HepG2 (cell line): Measurements from ENCODE around the gene E2F1. TPM values are rescaled to one million over a fixed set of nuclear protein-coding genes. Genes with fewer than 3 reads are reported as not detected.
A peak's percentile ranks its signal among the peaks of the same experiment; 100 is the strongest.

Source experiments
- ASH2L ChIP-seq: fragments of 300-600, 200-600 bp; sonication (generic); IDR thresholded peaks from 2 replicates; pipeline ENCODE4 v1.7.0; 2017; ENCODE audit warnings: low read depth, mild to moderate bottlenecking, moderate library complexity, mixed read lengths, low read length; ENCODE audit not compliant: insufficient read length
- E2F5 ChIP-seq: sonication (generic); formaldehyde crosslinking; conservative IDR thresholded peaks from 2 replicates; pipeline ENCODE4 v1.4.0; 2020; ENCODE audit warnings: missing genetic modification reagents
- FOXK2 ChIP-seq: fragments of 450-650 bp; IDR thresholded peaks from 2 replicates; pipeline ENCODE4 v1.6.1; 2016
- HDAC1 ChIP-seq: sonication (generic); formaldehyde crosslinking; IDR thresholded peaks from 2 replicates; pipeline ENCODE4 v1.5.1; 2020; ENCODE audit warnings: mild to moderate bottlenecking, missing genetic modification reagents
- IKZF5 ChIP-seq: IDR thresholded peaks from 2 replicates; pipeline ENCODE4 v1.6.1; 2018; ENCODE audit warnings: missing genetic modification reagents, mild to moderate bottlenecking, missing compliant biosample characterization
- MED1 ChIP-seq: sonication (generic); formaldehyde crosslinking; IDR thresholded peaks from 2 replicates; pipeline ENCODE4 v1.4.0; 2020; ENCODE audit warnings: missing genetic modification reagents
- MIXL1 ChIP-seq: IDR thresholded peaks from 2 replicates; pipeline ENCODE4 v1.6.1; 2016
- PAX8 ChIP-seq: sonication (generic); formaldehyde crosslinking; IDR thresholded peaks from 2 replicates; pipeline ENCODE4 v1.8.0; 2022; ENCODE audit warnings: mild to moderate bottlenecking, missing genetic modification reagents, borderline replicate concordance
- PAXIP1 ChIP-seq: sonication (generic); formaldehyde crosslinking; conservative IDR thresholded peaks from 2 replicates; pipeline ENCODE4 v1.4.0; 2020; ENCODE audit warnings: mild to moderate bottlenecking, missing genetic modification reagents, moderate library complexity
- PPARG ChIP-seq: conservative IDR thresholded peaks from 2 replicates; pipeline ENCODE4 v1.6.1; 2016; ENCODE audit warnings: missing biosample characterization, missing genetic modification reagents
- RARA ChIP-seq: IDR thresholded peaks from 2 replicates; pipeline ENCODE4 v1.6.1; 2016; ENCODE audit warnings: missing genetic modification reagents, missing compliant biosample characterization
- RORA ChIP-seq: sonication (generic); formaldehyde crosslinking; IDR thresholded peaks from 2 replicates; pipeline ENCODE4 v1.5.0; 2020; ENCODE audit warnings: mild to moderate bottlenecking, missing genetic modification reagents, moderate library complexity
- SOX5 ChIP-seq: IDR thresholded peaks from 2 replicates; pipeline ENCODE4 v1.6.1; 2016; ENCODE audit warnings: borderline replicate concordance
- TMF1 ChIP-seq: sonication (generic); formaldehyde crosslinking; IDR thresholded peaks from 2 replicates; pipeline ENCODE4 v1.8.1; 2022; ENCODE audit warnings: low read depth, missing genetic modification reagents
- ZNF263 ChIP-seq: sonication (generic); formaldehyde crosslinking; IDR thresholded peaks from 2 replicates; pipeline ENCODE4 v1.4.0; 2020; ENCODE audit warnings: missing genetic modification reagents
- ZNF350 ChIP-seq: sonication (generic); formaldehyde crosslinking; IDR thresholded peaks from 2 replicates; pipeline ENCODE4 v1.4.0; 2020; ENCODE audit warnings: mild to moderate bottlenecking, low read depth, missing genetic modification reagents, borderline replicate concordance
- ZNF670 ChIP-seq: sonication (generic); formaldehyde crosslinking; IDR thresholded peaks from 2 replicates; pipeline ENCODE4 v1.8.0; 2022; ENCODE audit warnings: mild to moderate bottlenecking, missing genetic modification reagents, borderline replicate concordance
- ZNF878 ChIP-seq: sonication (generic); formaldehyde crosslinking; IDR thresholded peaks from 2 replicates; pipeline ENCODE4 v1.8.1; 2023; ENCODE audit warnings: mild to moderate bottlenecking, missing genetic modification reagents, moderate library complexity
- polyA plus RNA-seq, 8 experiments: library from polyadenylated mRNA; depleted of rRNA in 3 of 8; stranded (reverse) in 7 of 8; unstranded in 1 of 8; fragments of >200 nt; fragmentation: Illumina TruSeq in 4 of 8; extraction: Trizol in 4 of 8; gene quantifications; 2 replicates each; pipeline versions ENCODE4 v1.2.1 to v1.2.3, GENCODE V29; 2011 to 2016; ENCODE audit warnings: low read depth in 4 of 8, missing spikeins in 1 of 8, mixed read lengths in 1 of 8; ENCODE audit not compliant: insufficient read depth in 1 of 8
- total RNA-seq, 5 experiments: library from RNA; depleted of rRNA; stranded (reverse); fragments of >200 nt; fragmentation: Illumina TruSeq; extraction: Trizol; gene quantifications; 2 replicates each; pipeline ENCODE4 v1.2.3, GENCODE V29; 2016; ENCODE audit warnings: low read depth in 1 of 5
- TF ChIP-seq, protein P1 (sequence below): sonication (generic); formaldehyde crosslinking; IDR thresholded peaks from 2 replicates; pipeline ENCODE4 v1.4.0; 2020; ENCODE audit warnings: missing genetic modification reagents, borderline replicate concordance
- TF ChIP-seq, protein P2 (sequence below): IDR thresholded peaks from 2 replicates; pipeline ENCODE4 v1.6.1; 2018; ENCODE audit warnings: missing genetic modification reagents

E2F1 gene
- total and polyA plus RNA-seq, 2 of the 13 experiments (the other 11 are each of a cell fraction or from before 2014, with no cell fraction given): 25.5 to 39.4 TPM

DNA sequence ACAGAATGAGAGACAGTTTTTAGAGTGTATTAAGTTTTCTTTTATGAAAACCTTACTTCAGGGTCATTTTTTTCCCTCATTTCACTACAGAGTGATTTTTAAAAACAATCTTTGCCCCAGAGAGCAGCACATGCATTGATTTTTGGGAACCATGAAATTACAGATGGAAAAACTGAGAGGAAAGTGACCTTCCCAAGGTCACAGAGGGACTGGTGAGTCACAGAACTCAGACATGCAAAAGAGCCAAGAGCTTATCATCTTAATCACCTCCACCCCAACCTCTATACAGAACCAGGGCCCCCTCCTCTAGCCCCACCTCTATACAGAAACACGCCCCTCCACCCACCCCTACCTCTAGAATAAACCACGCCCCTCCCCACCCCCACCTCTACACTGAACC is 23.2 kb upstream of the E2F1 start (continued):
- TF ChIP-seq RORA (CRISPR knock-in tag) (no peak), ZNF350 (no peak), PAXIP1 (peak; percentile 79), PAX8 (no peak), FOXK2 (no peak), SOX5 (CRISPR knock-in tag) (peak; percentile 39; the same call in 1 of the 2 replicates), ZNF670 (CRISPR knock-in tag) (0 out of 2 replicates have a peak, but pooled peaks have one; percentile 61), ZNF263 (CRISPR knock-in tag) (no peak), ZNF878 (CRISPR knock-in tag) (no peak), RARA (CRISPR knock-in tag) (peak; percentile 47), HDAC1 (CRISPR knock-in tag) (peak; percentile 30; the same call in 1 of the 2 replicates), TMF1 (CRISPR knock-in tag) (no peak), IKZF5 (CRISPR knock-in tag) (no peak), E2F5 (CRISPR knock-in tag) (no peak), MED1 (CRISPR knock-in tag) (0 out of 2 replicates have a peak, but pooled peaks have one; percentile 32), PPARG (CRISPR knock-in tag) (0 out of 2 replicates have a peak, but pooled peaks have one; percentile 23), ASH2L (peak; percentile 23), MIXL1 (CRISPR knock-in tag) (0 out of 2 replicates have a peak, but pooled peaks have one; percentile 28)
- TF ChIP-seq, protein P1, sequence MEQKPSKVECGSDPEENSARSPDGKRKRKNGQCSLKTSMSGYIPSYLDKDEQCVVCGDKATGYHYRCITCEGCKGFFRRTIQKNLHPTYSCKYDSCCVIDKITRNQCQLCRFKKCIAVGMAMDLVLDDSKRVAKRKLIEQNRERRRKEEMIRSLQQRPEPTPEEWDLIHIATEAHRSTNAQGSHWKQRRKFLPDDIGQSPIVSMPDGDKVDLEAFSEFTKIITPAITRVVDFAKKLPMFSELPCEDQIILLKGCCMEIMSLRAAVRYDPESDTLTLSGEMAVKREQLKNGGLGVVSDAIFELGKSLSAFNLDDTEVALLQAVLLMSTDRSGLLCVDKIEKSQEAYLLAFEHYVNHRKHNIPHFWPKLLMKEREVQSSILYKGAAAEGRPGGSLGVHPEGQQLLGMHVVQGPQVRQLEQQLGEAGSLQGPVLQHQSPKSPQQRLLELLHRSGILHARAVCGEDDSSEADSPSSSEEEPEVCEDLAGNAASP (CRISPR knock-in tag): 0 out of 2 replicates have a peak, but pooled peaks have one; percentile 29
- TF ChIP-seq, protein P2, sequence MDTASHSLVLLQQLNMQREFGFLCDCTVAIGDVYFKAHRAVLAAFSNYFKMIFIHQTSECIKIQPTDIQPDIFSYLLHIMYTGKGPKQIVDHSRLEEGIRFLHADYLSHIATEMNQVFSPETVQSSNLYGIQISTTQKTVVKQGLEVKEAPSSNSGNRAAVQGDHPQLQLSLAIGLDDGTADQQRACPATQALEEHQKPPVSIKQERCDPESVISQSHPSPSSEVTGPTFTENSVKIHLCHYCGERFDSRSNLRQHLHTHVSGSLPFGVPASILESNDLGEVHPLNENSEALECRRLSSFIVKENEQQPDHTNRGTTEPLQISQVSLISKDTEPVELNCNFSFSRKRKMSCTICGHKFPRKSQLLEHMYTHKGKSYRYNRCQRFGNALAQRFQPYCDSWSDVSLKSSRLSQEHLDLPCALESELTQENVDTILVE (CRISPR knock-in tag): no peak
